Measurements from ENCODE around the gene LCP2. TPM values are rescaled to one million over a fixed set of nuclear protein-coding genes. Genes with fewer than 3 reads are reported as not detected.

Gene LCP2
- total and polyA plus RNA-seq, 2 donors (not counting 1 experiment from before 2014, with no cell fraction given), result not detected

DNA sequence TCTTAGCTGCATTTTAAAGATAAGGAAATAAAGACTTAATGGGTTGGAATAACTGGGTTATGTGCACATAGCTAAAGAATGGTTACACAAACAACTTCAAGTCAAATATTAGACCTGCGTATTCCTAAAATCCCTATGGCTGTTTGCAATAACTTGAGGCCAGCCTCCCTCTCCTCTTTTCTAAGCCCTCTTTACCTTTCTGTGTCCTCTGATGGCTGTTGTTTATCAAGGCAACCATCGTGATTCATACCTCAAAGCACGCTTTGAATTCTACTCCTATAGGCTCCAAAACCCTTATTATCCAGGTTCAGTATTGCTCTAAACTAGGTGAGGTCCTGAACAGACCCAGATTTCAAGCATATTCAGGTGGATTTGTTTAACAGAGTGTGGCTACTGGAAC, 45.6 kb upstream of the LCP2 start:
- TF ChIP-seq, protein P1, sequence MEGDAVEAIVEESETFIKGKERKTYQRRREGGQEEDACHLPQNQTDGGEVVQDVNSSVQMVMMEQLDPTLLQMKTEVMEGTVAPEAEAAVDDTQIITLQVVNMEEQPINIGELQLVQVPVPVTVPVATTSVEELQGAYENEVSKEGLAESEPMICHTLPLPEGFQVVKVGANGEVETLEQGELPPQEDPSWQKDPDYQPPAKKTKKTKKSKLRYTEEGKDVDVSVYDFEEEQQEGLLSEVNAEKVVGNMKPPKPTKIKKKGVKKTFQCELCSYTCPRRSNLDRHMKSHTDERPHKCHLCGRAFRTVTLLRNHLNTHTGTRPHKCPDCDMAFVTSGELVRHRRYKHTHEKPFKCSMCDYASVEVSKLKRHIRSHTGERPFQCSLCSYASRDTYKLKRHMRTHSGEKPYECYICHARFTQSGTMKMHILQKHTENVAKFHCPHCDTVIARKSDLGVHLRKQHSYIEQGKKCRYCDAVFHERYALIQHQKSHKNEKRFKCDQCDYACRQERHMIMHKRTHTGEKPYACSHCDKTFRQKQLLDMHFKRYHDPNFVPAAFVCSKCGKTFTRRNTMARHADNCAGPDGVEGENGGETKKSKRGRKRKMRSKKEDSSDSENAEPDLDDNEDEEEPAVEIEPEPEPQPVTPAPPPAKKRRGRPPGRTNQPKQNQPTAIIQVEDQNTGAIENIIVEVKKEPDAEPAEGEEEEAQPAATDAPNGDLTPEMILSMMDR (conservative IDR thresholded peaks at IDR 0.05 in 1 of 2, IDR thresholded peaks at IDR 0.05 in 1 of 2; ENCODE audit: low read depth in 1 of 2, low read length in 2 of 2), result no peak
- no peak for TF ChIP-seq EZH2 (IDR thresholded peaks at IDR 0.05; ENCODE audit: low read length, missing control alignments)
- Histone ChIP-seq H3K4me3 (replicated peaks in 1 of 4; ENCODE audit: control extremely low read depth in 1 of 4, insufficient read depth in 1 of 4, low read depth in 3 of 4, low read length in 4 of 4) (no peak overlapping the region), H3K27me3 (ENCODE audit: control insufficient read depth, insufficient read depth, low read length) (no peaks in the 10 kb centered on the region), H3K9me3 (ENCODE audit: control insufficient read depth, insufficient read depth, low read depth, low read length) (no peaks in the 10 kb centered on the region), H3K79me2 (ENCODE audit: control insufficient read depth, insufficient read depth, low read length) (no peaks in the 10 kb centered on the region), H3K36me3 (ENCODE audit: control insufficient read depth, insufficient read depth, low read length) (no peaks in the 10 kb centered on the region), H3K4me2 (ENCODE audit: extremely low read depth, insufficient read depth, low read length) (no peak overlapping the region), H3K4me1 (ENCODE audit: control insufficient read depth, extremely low read depth, insufficient read depth, low read length) (no peaks in the 10 kb centered on the region), H2AFZ (ENCODE audit: low read length) (no peak overlapping the region), H3K9ac (ENCODE audit: insufficient read depth, low read length) (no peak overlapping the region), H3K27ac (ENCODE audit: insufficient read depth, low read length) (no peak overlapping the region), H4K20me1 (ENCODE audit: control insufficient read depth, extremely low read depth, insufficient read depth, low read length) (no peaks in the 10 kb centered on the region)
- no peak for DNase-seq (ENCODE audit: low read depth in 2 of 2)

DNA sequence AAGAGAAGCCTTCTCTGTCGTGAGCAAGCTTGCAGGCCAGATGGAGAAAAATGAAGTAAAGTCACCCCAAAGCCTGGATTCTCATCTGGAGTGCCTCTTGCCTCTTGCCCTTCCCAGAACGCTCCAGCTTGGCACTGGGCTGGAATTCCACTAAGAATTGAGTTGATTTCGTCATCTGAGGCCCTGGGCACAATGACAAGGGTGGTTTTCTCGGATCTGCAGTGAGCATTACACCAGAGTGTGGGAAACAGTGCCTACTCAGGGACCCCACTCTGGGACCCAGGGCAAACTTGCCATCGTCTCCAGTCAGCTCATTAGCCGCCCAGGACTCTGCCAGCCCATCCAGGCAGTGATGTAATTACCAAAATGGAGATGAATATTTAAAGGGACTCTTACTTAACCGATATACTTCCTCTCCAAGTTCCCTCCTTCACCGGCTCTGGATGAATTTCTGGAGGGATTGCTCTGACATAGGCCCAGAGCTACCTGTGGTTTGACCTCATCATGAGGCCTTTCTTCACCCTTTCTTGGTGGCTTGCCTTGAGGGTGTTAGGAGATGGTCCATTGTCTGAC, 44.7 kb upstream of the LCP2 start:
- Histone ChIP-seq H3K9ac (ENCODE audit: insufficient read depth, low read length) (no peak overlapping the region), H3K4me2 (ENCODE audit: extremely low read depth, insufficient read depth, low read length) (no peak overlapping the region), H2AFZ (ENCODE audit: low read length) (no peak overlapping the region), H3K4me3 (replicated peaks in 1 of 4; ENCODE audit: control extremely low read depth in 1 of 4, insufficient read depth in 1 of 4, low read depth in 3 of 4, low read length in 4 of 4) (no peak overlapping the region), H4K20me1 (ENCODE audit: control insufficient read depth, extremely low read depth, insufficient read depth, low read length) (no peaks in the 10 kb centered on the region), H3K36me3 (ENCODE audit: control insufficient read depth, insufficient read depth, low read length) (no peaks in the 10 kb centered on the region), H3K27ac (ENCODE audit: insufficient read depth, low read length) (no peak overlapping the region), H3K9me3 (ENCODE audit: control insufficient read depth, insufficient read depth, low read depth, low read length) (no peaks in the 10 kb centered on the region), H3K4me1 (ENCODE audit: control insufficient read depth, extremely low read depth, insufficient read depth, low read length) (no peaks in the 10 kb centered on the region), H3K27me3 (ENCODE audit: control insufficient read depth, insufficient read depth, low read length) (no peaks in the 10 kb centered on the region), H3K79me2 (ENCODE audit: control insufficient read depth, insufficient read depth, low read length) (no peaks in the 10 kb centered on the region)
- TF ChIP-seq, protein P1 (conservative IDR thresholded peaks at IDR 0.05 in 1 of 2, IDR thresholded peaks at IDR 0.05 in 1 of 2; ENCODE audit: low read depth in 1 of 2, low read length in 2 of 2), result no peak
- no peak for TF ChIP-seq EZH2 (IDR thresholded peaks at IDR 0.05; ENCODE audit: low read length, missing control alignments)
- no peak for DNase-seq (ENCODE audit: low read depth in 2 of 2)

DNA sequence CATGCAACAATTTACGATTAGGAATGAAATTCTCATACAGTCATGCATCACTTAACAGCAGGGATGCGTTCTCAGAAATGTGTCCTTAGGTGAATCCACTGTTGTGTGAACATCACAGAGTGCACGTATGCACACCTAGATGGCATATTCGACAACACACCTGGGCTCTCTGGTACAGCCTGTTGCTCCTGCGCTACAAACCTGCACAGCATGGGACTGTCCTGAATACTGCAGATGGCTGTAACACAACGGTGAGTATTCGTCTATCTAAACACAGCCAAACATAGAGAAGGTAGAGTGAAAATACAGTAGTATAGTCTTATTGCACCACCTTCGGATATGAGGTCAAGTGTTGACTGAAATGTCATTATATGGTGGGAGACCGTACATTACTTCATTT, 44.0 kb upstream of the LCP2 start:
- H2AFZ ChIP-seq (ENCODE audit: low read length), result no peak overlapping the region
- no peak overlapping the region for H3K4me2 ChIP-seq (ENCODE audit: extremely low read depth, insufficient read depth, low read length)
- H3K27me3 ChIP-seq (ENCODE audit: control insufficient read depth, insufficient read depth, low read length), result no peaks in the 10 kb centered on the region
- H3K9ac ChIP-seq (ENCODE audit: insufficient read depth, low read length), result no peak overlapping the region
- no peaks in the 10 kb centered on the region for H3K9me3 ChIP-seq (ENCODE audit: control insufficient read depth, insufficient read depth, low read depth, low read length)
- H3K4me1 ChIP-seq (ENCODE audit: control insufficient read depth, extremely low read depth, insufficient read depth, low read length), result no peaks in the 10 kb centered on the region
- H3K4me3 ChIP-seq (replicated peaks in 1 of 4; ENCODE audit: control extremely low read depth in 1 of 4, insufficient read depth in 1 of 4, low read depth in 3 of 4, low read length in 4 of 4), result no peak overlapping the region
- H3K79me2 ChIP-seq (ENCODE audit: control insufficient read depth, insufficient read depth, low read length), result no peaks in the 10 kb centered on the region
- no peaks in the 10 kb centered on the region for H3K36me3 ChIP-seq (ENCODE audit: control insufficient read depth, insufficient read depth, low read length)
- TF ChIP-seq, protein P1 (conservative IDR thresholded peaks at IDR 0.05 in 1 of 2, IDR thresholded peaks at IDR 0.05 in 1 of 2; ENCODE audit: low read depth in 1 of 2, low read length in 2 of 2), result no peak
- TF ChIP-seq EZH2 (IDR thresholded peaks at IDR 0.05; ENCODE audit: low read length, missing control alignments), result no peak
- H4K20me1 ChIP-seq (ENCODE audit: control insufficient read depth, extremely low read depth, insufficient read depth, low read length), result no peaks in the 10 kb centered on the region
- no peak overlapping the region for H3K27ac ChIP-seq (ENCODE audit: insufficient read depth, low read length)
- no peak for DNase-seq (ENCODE audit: low read depth in 2 of 2)

Data from fibroblast of lung (primary cell).